ENCODE data around the gene WIPF3. TPM values are rescaled to one million over a fixed set of nuclear protein-coding genes. Genes with fewer than 3 reads are reported as not detected.

WIPF3 gene
- total and polyA plus RNA-seq, 10 of the 15 experiments (the other 5 are each of a cell fraction or from before 2014, with no cell fraction given): 0.03 to 0.05 TPM; not detected in 8

DNA sequence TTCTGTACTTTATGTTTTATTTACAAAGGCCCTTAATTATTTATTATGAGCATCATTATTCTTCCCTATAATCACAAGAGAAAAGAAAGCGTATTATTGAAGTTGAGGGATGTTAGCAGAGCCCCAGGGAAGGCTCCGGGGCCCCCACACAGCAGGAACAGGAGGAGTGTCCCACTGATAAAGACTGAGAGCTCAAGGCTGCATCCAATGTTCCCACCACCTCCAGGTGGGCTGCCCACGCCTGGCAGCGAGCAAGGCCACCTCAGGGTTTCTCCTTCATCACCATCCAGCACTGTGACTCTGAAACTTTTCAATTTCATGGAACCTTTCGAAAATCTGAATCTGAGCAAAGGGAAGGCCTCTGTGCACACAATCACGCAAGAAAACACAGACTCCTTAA lies 35.9 kb upstream of the WIPF3 start:
- no peak overlapping the region for H3K4me3 ChIP-seq
- FAIRE-seq (no peak), DNase-seq (ENCODE audit: low read depth, low spot score) (no peak), ATAC-seq (no peak)
- H3K9me3 ChIP-seq (replicated peaks; ENCODE audit: control insufficient read depth, insufficient read depth, low read length): no peaks in the 10 kb centered on the region
- H3K9ac ChIP-seq (ENCODE audit: control insufficient read depth, insufficient read depth, low read length): no peak overlapping the region
- no peak overlapping the region for H3K4me2 ChIP-seq (ENCODE audit: control insufficient read depth, insufficient read depth)
- ChIA-PET SMC1A (ENCODE audit: uncharacterized antibody, unreplicated experiment) (interaction anchor here (0.6 kb wide), 1 partner anchor 111 kb away, joined by 3 read pairs; no protein-coding TSS in a partner anchor), POLR2A (no interaction called here), CTCF (no interaction called here), RAD21 (ENCODE audit: unreplicated experiment) (no interaction called here)
- BruUV-seq (replicated peaks): no TSS peak
- H3K79me2 ChIP-seq (ENCODE audit: control insufficient read depth, insufficient read depth, low read length): no peaks in the 10 kb centered on the region
- H4K20me1 ChIP-seq (ENCODE audit: control insufficient read depth, insufficient read depth): no peaks in the 10 kb centered on the region
- TF ChIP-seq USF2 (IDR thresholded peaks at IDR 0.05; ENCODE audit: borderline replicate concordance, low read depth, low read length) (no peak), HDAC6 (IDR thresholded peaks at IDR 0.05; ENCODE audit: unreplicated experiment) (no peak), SP1 (IDR thresholded peaks at IDR 0.05; ENCODE audit: low read depth, low read length) (no peak), JUND (IDR thresholded peaks at IDR 0.05; ENCODE audit: low read depth, low read length) (no peak), CREB1 (IDR thresholded peaks at IDR 0.05; ENCODE audit: low read depth) (no peak), STAT1 (conservative IDR thresholded peaks at IDR 0.05) (no peak), SUZ12 (IDR thresholded peaks at IDR 0.05; ENCODE audit: unreplicated experiment) (no peak), ZNF217 (IDR thresholded peaks at IDR 0.05) (no peak), IKZF1 (conservative IDR thresholded peaks at IDR 0.05) (no peak), KAT2A (conservative IDR thresholded peaks at IDR 0.05; ENCODE audit: control insufficient read depth, low read depth, low read length) (no peak), TBL1XR1 (IDR thresholded peaks at IDR 0.05; ENCODE audit: low read depth, low read length) (no peak), TARDBP (IDR thresholded peaks at IDR 0.05; ENCODE audit: borderline replicate concordance) (no peak)
- TF ChIP-seq, protein P1, sequence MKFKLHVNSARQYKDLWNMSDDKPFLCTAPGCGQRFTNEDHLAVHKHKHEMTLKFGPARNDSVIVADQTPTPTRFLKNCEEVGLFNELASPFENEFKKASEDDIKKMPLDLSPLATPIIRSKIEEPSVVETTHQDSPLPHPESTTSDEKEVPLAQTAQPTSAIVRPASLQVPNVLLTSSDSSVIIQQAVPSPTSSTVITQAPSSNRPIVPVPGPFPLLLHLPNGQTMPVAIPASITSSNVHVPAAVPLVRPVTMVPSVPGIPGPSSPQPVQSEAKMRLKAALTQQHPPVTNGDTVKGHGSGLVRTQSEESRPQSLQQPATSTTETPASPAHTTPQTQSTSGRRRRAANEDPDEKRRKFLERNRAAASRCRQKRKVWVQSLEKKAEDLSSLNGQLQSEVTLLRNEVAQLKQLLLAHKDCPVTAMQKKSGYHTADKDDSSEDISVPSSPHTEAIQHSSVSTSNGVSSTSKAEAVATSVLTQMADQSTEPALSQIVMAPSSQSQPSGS (IDR thresholded peaks at IDR 0.05; ENCODE audit: low read length): no peak
- H3K27me3 ChIP-seq (replicated peaks in 1 of 2; ENCODE audit: control insufficient read depth in 2 of 2, insufficient read depth in 2 of 2, low read length in 1 of 2): peaks cover 2 to 3% of the 10 kb centered on the region in 2 experiments; a peak in 1 of 4 replicates
- no peak overlapping the region for H2AFZ ChIP-seq (ENCODE audit: control insufficient read depth, low read depth, low read length)
- intact Hi-C loops (cut with micrococcal nuclease; ENCODE audit: unreplicated experiment) (no loop called here), in situ Hi-C loops (cut with MboI) (no loop called here)
- 24% methylated on average over 6 of the region's 6 CpGs for WGBS (ENCODE audit: insufficient coverage, insufficient replicate concordance, low lambda C conversion rate, missing lambda C conversion rate)
- no peaks in the 10 kb centered on the region for H3K36me3 ChIP-seq (ENCODE audit: control insufficient read depth in 2 of 2, insufficient read depth in 2 of 2, low read length in 1 of 2)
- H3K27ac ChIP-seq (ENCODE audit: control insufficient read depth, insufficient read depth): no peak overlapping the region
- no peaks in the 10 kb centered on the region for H3K4me1 ChIP-seq (ENCODE audit: control insufficient read depth, insufficient read depth, low read length)

All from GM12878 (cell line).